Measurements from ENCODE around the gene CCDC73. TPM values are rescaled to one million over a fixed set of nuclear protein-coding genes. Genes with fewer than 3 reads are reported as not detected.
"Not testable (repeated sequence)": the region's sequence is repeated elsewhere in the genome, so short reads cannot be mapped to it uniquely, and the experiment has no call there.

The CCDC73 gene
- total RNA-seq, 1 donor from 2014 or later: not detected

DNA sequence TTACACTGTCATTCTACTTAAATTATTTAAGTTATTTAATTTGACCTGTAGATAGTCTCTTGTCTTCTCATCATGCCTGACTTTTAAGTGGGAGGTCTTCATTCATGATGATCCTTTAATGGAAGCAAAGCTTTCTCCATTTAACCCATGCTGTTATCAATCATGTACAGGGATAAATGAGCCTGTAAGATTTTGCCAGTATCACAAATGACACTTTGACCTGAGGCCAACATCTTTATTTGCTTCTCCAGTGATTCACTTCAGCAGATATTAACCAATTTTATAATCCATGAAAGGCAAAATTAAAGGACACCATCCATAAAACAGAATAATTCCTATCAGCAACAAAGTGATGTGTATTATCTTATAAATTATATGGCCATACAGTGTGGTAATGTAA is 7.7 kb downstream of the CCDC73 start:
- DNase-seq (ENCODE audit: low read depth, low spot score): no peak
- H3K27ac Mint-ChIP-seq (ENCODE audit: unreplicated experiment): no peak overlapping the region
- no peak overlapping the region for H3K4me3 Mint-ChIP-seq
- H3K9me3 Mint-ChIP-seq: no peaks in the 10 kb centered on the region
- H3K36me3 Mint-ChIP-seq (ENCODE audit: low read depth): no peaks in the 10 kb centered on the region
- peaks cover 22% of the 10 kb centered on the region for H3K27me3 Mint-ChIP-seq (ENCODE audit: low read depth)
- TF ChIP-seq, protein P1, sequence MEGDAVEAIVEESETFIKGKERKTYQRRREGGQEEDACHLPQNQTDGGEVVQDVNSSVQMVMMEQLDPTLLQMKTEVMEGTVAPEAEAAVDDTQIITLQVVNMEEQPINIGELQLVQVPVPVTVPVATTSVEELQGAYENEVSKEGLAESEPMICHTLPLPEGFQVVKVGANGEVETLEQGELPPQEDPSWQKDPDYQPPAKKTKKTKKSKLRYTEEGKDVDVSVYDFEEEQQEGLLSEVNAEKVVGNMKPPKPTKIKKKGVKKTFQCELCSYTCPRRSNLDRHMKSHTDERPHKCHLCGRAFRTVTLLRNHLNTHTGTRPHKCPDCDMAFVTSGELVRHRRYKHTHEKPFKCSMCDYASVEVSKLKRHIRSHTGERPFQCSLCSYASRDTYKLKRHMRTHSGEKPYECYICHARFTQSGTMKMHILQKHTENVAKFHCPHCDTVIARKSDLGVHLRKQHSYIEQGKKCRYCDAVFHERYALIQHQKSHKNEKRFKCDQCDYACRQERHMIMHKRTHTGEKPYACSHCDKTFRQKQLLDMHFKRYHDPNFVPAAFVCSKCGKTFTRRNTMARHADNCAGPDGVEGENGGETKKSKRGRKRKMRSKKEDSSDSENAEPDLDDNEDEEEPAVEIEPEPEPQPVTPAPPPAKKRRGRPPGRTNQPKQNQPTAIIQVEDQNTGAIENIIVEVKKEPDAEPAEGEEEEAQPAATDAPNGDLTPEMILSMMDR (conservative IDR thresholded peaks at IDR 0.05): no peak
- no peaks in the 10 kb centered on the region for H3K4me1 Mint-ChIP-seq

DNA sequence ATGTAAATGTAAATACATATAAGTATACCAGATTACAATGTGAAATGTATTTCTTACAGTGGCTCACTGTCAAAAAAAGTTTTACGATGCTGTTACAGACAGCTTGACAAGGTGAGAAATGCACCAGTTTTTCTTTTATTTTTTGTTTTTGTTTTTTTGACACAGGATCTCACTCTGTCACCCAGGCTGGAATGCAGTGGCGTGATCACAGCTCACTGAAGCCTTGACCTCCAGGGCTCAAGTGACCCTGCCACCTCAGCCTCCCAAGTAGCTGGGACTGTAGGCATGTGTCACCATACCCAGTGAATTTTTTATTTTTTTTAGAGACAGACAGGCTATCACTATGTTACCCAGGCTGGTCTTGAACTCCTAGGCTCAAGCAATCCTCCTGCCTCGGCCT is 9.2 kb downstream of the CCDC73 start:
- DNase-seq (ENCODE audit: low read depth, low spot score): no peak
- Mint-ChIP-seq H3K4me1 (no peaks in the 10 kb centered on the region), H3K36me3 (ENCODE audit: low read depth) (no peaks in the 10 kb centered on the region), H3K4me3 (no peak overlapping the region), H3K27ac (ENCODE audit: unreplicated experiment) (no peak overlapping the region), H3K27me3 (ENCODE audit: low read depth) (peaks cover 15% of the 10 kb centered on the region), H3K9me3 (no peaks in the 10 kb centered on the region)
- TF ChIP-seq, protein P1 (conservative IDR thresholded peaks at IDR 0.05): no peak

DNA sequence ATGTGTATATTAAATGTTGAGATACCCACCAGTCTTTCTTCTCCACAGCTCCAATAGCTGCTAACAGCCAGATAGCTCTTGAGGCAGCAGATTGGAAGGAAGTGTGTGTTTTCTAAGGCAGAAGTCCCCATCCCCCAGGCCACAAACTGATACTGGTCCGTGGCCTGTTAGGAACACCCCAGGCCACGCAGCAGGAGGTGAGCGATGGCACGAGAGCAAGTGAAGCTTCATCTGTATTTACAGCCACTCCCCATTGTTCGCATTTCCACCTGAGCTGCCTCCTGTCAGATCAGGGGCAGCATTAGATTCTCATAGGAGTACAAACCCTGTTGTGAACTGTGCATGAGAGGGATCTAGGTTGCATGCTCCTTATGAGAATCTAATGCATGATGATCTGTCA is 12.7 kb downstream of the CCDC73 start:
- Mint-ChIP-seq H3K27ac (ENCODE audit: unreplicated experiment) (no peak overlapping the region), H3K4me1 (no peaks in the 10 kb centered on the region), H3K9me3 (no peaks in the 10 kb centered on the region), H3K27me3 (ENCODE audit: low read depth) (no peaks in the 10 kb centered on the region), H3K36me3 (ENCODE audit: low read depth) (no peaks in the 10 kb centered on the region), H3K4me3 (no peak overlapping the region)
- DNase-seq (ENCODE audit: low read depth, low spot score): no peak
- TF ChIP-seq, protein P1 (conservative IDR thresholded peaks at IDR 0.05): no peak

DNA sequence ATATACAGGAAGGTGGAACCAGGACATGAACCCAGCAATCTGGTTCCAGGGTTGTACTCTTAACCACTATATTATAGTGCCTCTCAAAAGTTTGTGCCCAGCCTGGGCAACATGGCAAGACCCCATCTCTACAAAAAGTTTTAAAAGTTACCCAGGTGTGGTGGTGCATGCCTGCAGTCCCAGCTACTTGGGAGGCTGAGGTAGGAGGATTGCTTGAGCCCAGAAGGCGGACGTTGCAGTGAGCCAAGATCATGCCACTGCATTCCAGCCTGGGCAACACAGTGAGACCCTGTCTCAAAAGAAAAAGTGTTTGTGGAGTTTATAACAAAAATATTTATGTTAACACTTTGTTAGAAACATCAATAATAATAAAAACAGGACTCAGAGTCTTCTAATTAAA is 13.6 kb downstream of the CCDC73 start:
- H3K27ac Mint-ChIP-seq (ENCODE audit: unreplicated experiment); H3K36me3 Mint-ChIP-seq (ENCODE audit: low read depth); H3K27me3 Mint-ChIP-seq (ENCODE audit: low read depth); DNase-seq (ENCODE audit: low read depth, low spot score); H3K4me3 Mint-ChIP-seq; H3K4me1 Mint-ChIP-seq; H3K9me3 Mint-ChIP-seq: not testable (repeated sequence)

DNA sequence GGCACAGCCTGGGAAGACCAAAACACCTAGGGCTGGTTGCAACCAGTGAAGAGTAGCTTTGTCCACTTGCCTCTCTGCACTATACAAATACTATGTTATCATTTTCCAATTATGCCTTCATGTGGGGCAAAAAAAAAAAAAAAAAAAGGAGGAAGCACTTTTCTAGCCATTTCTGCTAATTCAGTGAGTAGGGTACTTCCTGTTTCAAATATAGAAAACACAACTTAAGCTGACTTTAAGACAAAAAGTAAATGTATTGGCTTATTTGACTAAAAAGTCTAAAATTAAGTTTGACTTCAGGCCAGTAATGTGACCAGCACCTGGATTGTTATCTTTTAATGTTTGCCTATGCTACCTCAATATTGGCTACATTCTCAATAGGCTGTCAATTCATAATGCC is 15.3 kb downstream of the CCDC73 start:
- no peaks in the 10 kb centered on the region for H3K27me3 Mint-ChIP-seq (ENCODE audit: low read depth)
- H3K36me3 Mint-ChIP-seq (ENCODE audit: low read depth): no peaks in the 10 kb centered on the region
- H3K9me3 Mint-ChIP-seq: no peaks in the 10 kb centered on the region
- no peak overlapping the region for H3K27ac Mint-ChIP-seq (ENCODE audit: unreplicated experiment)
- TF ChIP-seq, protein P1 (conservative IDR thresholded peaks at IDR 0.05): no peak
- H3K4me1 Mint-ChIP-seq: peaks cover 2% of the 10 kb centered on the region
- H3K4me3 Mint-ChIP-seq: no peak overlapping the region
- no peak for DNase-seq (ENCODE audit: low read depth, low spot score)

DNA sequence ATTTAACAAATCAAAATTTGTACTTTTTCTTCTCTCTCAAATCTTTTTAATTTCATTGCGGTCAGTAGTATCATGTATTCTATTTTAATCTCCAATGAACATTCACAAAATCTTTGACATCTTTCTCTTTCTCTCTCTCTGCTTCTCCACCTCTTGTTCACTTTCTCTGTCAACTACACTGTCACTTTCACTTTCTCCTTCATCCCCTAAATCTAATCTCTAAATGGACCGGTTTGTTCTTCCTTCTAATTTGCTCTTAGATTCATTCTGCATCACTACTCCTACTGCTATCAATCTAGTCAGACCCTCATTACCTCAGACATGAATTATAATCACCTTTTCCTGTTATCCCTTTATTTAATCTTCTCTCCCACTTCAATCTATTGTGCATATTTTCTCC is 18.6 kb downstream of the CCDC73 start:
- no peaks in the 10 kb centered on the region for H3K27me3 Mint-ChIP-seq (ENCODE audit: low read depth)
- H3K9me3 Mint-ChIP-seq: no peaks in the 10 kb centered on the region
- TF ChIP-seq, protein P1 (conservative IDR thresholded peaks at IDR 0.05): no peak
- DNase-seq (ENCODE audit: low read depth, low spot score): no peak
- H3K27ac Mint-ChIP-seq (ENCODE audit: unreplicated experiment): no peak overlapping the region
- no peaks in the 10 kb centered on the region for H3K36me3 Mint-ChIP-seq (ENCODE audit: low read depth)
- no peak overlapping the region for H3K4me3 Mint-ChIP-seq
- H3K4me1 Mint-ChIP-seq: peaks cover 4% of the 10 kb centered on the region

Data from neural crest cell (in vitro differentiated cells).